Measurements from ENCODE around the gene OXSR1. TPM values are rescaled to one million over a fixed set of nuclear protein-coding genes. Genes with fewer than 3 reads are reported as not detected.

Gene OXSR1
- 10 to 100 TPM; 12.0 to 20.3 (median 15.2) TPM for total RNA-seq
- long read RNA-seq, partial matches to known transcripts = 2 of 2 reads
- long read RNA-seq, other reads (novel, unspliced or antisense) = 0 of 2 reads

- ATAC-seq = peak; percentile 92 to 96 (median 92)
- WGBS (ENCODE audit: insufficient coverage, low coverage, low lambda C conversion rate, missing lambda C conversion rate) = 0% methylated on average over 35 of the region's 57 CpGs
- intact Hi-C loops (cut with DNase I) = no loop called here
These were observed at the start of gene OXSR1 for GRCh38 chr3:38164952-38165721. OXSR1 (plus strand) TSS chr3:38165537; CDS start chr3:38165877, 340 bp downstream.

GRCh38 chr3:38115645-38116427, 49.5 kb upstream of the OXSR1 start:
- intact Hi-C loops (cut with DNase I) = loop anchor here (10.0 kb wide), 1 partner anchor 111 kb away; no protein-coding TSS in a partner anchor
- WGBS (ENCODE audit: insufficient coverage, low coverage, low lambda C conversion rate, missing lambda C conversion rate) = 41% methylated on average over 8 of the region's 9 CpGs

More at GRCh38 chr3:38164952-38165721, at the start of gene OXSR1:
- TF ChIP-seq, protein P1, sequence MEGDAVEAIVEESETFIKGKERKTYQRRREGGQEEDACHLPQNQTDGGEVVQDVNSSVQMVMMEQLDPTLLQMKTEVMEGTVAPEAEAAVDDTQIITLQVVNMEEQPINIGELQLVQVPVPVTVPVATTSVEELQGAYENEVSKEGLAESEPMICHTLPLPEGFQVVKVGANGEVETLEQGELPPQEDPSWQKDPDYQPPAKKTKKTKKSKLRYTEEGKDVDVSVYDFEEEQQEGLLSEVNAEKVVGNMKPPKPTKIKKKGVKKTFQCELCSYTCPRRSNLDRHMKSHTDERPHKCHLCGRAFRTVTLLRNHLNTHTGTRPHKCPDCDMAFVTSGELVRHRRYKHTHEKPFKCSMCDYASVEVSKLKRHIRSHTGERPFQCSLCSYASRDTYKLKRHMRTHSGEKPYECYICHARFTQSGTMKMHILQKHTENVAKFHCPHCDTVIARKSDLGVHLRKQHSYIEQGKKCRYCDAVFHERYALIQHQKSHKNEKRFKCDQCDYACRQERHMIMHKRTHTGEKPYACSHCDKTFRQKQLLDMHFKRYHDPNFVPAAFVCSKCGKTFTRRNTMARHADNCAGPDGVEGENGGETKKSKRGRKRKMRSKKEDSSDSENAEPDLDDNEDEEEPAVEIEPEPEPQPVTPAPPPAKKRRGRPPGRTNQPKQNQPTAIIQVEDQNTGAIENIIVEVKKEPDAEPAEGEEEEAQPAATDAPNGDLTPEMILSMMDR (IDR thresholded peaks at IDR 0.05) = no peak
- TF ChIP-seq POLR2A (IDR thresholded peaks at IDR 0.05) = peak; percentile 94
- H3K36me3 ChIP-seq = no peaks in the 10 kb centered on the region
- DNase-seq = peak; percentile 99 to 100 (median 100)
- H3K27me3 ChIP-seq = no peaks in the 10 kb centered on the region
- peaks cover 0 to 15% (median 0%) of the 10 kb centered on the region in 4 donors for H3K4me1 ChIP-seq
- peak within 1 kb of the TSS; percentile 79 to 95 (median 87) for H3K4me3 ChIP-seq
- H3K9me3 ChIP-seq = no peaks in the 10 kb centered on the region
- peak within 1 kb of the TSS; percentile 92 to 98 (median 93) for H3K27ac ChIP-seq

GRCh38 chr3:38116471-38117162, 48.7 kb upstream of the OXSR1 start:
- intact Hi-C loops (cut with DNase I) = loop anchor here (10.0 kb wide), 1 partner anchor 112 kb away; no protein-coding TSS in a partner anchor
- peak; percentile 36 to 66 (median 54) for DNase-seq
- H3K4me1 ChIP-seq = peaks cover 0 to 24% (median 7%) of the 10 kb centered on the region in 4 donors
- no peaks in the 10 kb centered on the region for H3K9me3 ChIP-seq
- peak; percentile 29 for TF ChIP-seq POLR2A (IDR thresholded peaks at IDR 0.05)
- TF ChIP-seq, protein P1 (IDR thresholded peaks at IDR 0.05) = no peak
- no peak overlapping the region for H3K27ac ChIP-seq
- peak; percentile 1 to 23 (median 8) for ATAC-seq
- H3K36me3 ChIP-seq = peaks cover 0 to 23% (median 6%) of the 10 kb centered on the region in 4 donors
- no peaks in the 10 kb centered on the region for H3K27me3 ChIP-seq
- 25% methylated on average over 2 of the region's 12 CpGs for WGBS (ENCODE audit: insufficient coverage, low coverage, low lambda C conversion rate, missing lambda C conversion rate)
- no peak overlapping the region for H3K4me3 ChIP-seq

More at GRCh38 chr3:38115645-38116427, 49.5 kb upstream of the OXSR1 start:
- Histone ChIP-seq H3K9me3 (no peaks in the 10 kb centered on the region), H3K4me1 (peaks cover 0 to 17% (median 3%) of the 10 kb centered on the region in 4 donors), H3K36me3 (peaks cover 0 to 15% (median 2%) of the 10 kb centered on the region in 4 donors), H3K27me3 (no peaks in the 10 kb centered on the region), H3K4me3 (no peak overlapping the region), H3K27ac (no peak overlapping the region)
- no peak for TF ChIP-seq POLR2A (IDR thresholded peaks at IDR 0.05)
- TF ChIP-seq, protein P1 (IDR thresholded peaks at IDR 0.05) = no peak
- peak; percentile 10 to 43 (median 29) for DNase-seq
- ATAC-seq = no peak
